NCI-H524 treated with DMSO at 0.1 percent for 48 hours (cell line): ENCODE measurements around the gene FAM219A.
A peak's percentile ranks its signal among the peaks of the same experiment; 100 is the strongest.
"Not testable (repeated sequence)": the region's sequence is repeated elsewhere in the genome, so short reads cannot be mapped to it uniquely, and the experiment has no call there.

Source experiments
- DNase-seq: peaks from one replicate; lab custom pipeline; 2025; lab: John Stamatoyannopoulos, UW

The FAM219A gene

DNA sequence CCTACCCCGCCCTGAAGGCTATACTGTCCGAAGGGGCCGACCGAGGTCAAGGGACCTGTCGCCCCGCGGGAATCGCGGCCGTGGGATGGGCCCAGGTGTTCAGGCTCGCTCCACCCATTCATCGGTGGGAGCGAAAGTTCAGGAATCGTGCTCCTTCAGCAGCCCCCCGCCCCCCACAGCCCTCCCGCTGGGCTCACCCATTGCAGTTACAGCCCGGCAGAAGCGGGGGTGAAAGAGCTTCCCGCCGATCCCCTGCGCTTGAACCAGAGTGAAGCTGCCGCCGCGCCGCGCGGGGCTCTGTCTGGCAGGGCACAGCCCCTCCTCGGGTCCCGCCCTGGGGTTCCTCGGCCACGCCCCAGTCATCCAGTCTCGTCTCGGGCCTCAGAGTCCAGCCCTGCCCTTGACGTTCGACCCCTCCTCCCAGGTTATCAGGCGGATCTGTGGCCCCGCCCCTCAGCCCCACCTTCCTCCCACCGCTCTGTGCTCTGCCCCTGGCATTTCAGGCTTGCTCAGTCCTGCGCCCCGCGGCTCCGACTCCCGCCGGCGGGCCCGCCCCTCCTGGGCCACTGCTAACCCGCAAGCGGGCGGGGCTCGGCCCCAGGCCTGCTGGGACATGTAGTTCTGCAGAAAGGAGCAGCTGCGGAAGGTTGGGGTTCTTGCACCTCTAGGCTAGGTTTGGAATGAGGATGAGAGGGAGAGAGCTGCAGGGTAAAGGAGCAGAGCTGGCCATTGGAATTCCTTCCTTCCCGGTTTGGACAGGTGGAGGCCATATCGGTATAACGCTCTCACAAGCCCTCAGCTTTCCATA is 81.6 kb downstream of the FAM219A start, which contains the start of gene MYORG:
Gene MYORG (minus strand): TSS at position 303 of the 808 bp plus-strand sequence. CDS start 3,955 bp downstream, outside the sequence.
- DNase-seq, result peak; percentile 81

DNA sequence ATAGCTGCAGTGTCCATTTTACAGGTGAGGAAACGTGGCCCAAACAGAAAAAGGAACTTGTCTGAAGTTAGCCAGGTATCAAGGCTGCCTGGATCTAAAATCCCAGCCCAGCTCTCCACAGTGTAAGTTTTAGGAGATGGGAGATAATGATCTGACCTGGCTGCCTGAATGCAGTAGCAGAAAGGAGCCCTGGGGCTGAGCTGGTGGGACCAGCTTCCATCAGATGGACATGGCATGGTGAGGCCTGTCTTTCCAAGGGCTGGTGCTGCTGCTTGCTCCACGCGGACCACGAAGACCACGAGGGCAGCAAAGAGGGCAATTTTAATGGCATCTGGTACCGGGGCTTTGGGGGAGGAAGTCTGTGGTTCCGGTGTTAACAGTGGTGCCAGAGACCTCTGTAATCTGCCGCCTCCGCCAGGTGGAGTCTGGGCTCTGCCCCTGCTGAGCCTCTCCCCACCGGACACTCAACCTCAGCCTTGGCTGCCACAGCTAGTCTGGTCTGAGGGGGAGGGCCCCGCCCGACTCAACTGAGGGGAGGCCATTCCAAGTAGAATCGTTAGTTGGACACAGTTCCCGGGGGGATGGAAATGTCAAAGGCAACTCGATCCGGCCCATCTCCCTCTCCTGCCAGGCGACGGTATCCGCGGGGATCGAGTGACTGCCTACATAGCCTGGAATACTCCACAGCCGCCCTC is 82.3 kb downstream of the FAM219A start:
- DNase-seq, result no peak

DNA sequence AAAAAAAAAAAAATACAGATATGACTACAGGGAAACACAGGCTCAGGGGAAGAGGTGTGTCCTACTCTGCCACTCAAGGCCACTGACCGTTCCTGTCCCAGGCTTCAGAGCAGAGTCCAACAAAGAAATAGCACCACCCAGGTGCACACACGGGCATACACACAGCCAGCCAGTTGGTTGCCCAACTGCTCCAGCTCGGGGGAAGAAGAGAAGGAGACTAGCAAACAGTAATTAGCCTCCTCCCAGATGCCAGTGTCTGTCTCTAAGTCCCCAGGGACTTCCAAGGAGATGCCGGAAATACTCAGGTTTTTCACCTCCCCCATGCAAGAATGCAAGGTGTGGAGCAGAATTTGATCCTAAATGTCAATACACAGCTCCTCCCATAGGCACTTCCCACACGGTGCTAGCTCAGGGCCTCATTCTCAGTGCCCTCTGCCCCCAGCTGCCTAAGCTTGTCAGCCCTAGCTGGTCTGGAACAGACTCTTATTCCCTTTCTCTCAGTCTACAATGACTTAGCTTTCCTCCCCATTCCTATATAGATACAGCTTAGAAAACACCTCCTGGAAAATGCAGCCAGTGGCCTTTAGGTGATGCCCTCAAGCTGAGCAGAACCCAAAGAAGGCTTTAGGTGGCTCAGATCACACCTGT is 83.3 kb downstream of the FAM219A start:
- peak; percentile 81 for DNase-seq

DNA sequence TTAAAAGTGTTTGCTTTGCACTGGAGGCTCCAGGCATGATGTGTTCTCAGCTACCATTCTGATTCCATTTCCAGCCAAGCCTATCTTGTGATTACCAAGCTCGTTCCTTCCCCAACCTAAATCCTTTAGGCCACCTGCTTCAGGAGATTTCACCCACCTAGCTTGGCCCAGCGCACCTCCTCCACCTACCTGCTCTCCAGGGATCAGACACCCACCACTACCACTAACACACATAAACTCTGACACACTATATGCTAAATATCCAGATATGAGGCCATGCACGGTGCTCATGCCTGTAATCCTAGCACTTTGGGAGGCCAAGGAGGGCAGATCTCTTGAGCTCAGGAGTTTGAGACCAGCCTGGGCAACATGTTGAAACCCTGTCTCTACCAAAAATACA is 84.0 kb downstream of the FAM219A start:
- DNase-seq, result no peak

DNA sequence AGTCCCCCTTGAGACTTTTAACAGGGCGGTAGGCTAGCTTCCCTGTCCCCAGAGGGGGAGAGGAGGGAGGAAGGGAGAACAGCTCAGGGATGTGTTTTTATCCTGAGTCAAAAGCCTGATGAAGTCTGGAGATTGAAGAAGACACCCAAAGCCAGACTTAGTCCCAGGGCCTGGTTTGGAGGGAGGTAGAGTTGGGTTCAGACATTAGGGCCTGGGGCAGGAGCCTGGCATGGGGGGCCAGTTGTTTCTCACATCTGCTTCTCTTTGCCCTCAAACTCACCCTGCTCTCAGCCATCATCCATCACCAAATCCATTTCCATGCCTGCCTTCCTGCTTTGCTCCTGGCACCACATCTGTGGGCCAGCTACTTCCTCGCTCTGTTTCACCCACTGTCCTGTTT is 84.6 kb downstream of the FAM219A start:
- DNase-seq, result no peak

DNA sequence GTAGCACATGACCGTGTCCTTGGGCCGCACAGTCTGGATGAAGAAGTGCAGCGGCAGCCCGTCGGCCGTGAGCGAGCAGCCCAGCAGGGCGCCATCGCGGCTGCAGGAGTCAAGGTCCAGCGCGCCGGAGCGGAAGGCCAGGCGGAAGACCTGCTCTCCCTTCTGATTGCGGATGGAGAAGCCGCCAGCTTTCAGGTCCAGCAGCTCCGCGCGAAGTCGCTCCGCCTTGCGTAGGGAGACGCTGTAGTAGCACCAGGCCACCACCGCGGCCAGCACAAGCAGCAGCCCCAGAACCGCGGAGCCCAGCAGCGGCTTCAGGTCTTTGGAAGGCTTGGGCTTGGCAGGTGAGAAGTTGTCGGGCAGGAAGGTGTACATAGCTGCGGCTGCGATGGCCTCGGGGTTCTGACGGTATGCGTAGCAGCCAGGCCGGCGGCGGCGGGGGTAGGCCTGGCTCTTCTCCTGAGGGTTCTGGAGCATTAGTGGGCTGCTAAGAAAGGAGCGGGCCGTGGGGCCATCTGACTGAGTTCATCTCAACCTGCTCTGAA is 85.8 kb downstream of the FAM219A start:
- DNase-seq, result no peak

DNA sequence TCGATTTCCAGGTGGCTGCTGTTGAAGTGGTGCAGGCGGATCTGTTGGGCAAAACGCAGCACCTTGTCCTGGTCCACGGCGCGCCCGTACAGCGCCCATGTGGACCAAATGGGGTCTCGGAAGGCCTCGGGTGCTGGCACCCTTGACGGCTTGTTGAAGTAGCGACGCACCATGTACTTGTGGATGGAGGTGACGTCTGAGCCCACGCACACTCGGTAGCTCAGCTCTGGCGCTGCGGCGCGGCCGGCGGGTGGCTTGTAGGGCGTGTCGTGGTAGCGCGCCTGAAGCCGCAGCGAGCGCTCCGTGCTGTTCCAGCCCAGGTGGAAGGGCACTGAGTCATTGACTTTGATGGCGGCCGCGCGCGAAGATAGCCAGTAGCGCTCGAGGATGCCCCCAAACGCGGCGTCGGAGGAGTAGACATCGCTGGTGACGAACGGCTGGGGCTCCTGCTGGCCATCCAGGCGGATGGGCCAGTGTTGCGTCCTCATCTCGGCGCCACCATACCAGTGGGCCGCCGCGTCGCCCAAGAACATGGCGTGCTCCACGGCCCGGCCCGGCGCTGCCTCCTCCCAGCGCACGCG is 86.4 kb downstream of the FAM219A start:
- DNase-seq, result no peak

DNA sequence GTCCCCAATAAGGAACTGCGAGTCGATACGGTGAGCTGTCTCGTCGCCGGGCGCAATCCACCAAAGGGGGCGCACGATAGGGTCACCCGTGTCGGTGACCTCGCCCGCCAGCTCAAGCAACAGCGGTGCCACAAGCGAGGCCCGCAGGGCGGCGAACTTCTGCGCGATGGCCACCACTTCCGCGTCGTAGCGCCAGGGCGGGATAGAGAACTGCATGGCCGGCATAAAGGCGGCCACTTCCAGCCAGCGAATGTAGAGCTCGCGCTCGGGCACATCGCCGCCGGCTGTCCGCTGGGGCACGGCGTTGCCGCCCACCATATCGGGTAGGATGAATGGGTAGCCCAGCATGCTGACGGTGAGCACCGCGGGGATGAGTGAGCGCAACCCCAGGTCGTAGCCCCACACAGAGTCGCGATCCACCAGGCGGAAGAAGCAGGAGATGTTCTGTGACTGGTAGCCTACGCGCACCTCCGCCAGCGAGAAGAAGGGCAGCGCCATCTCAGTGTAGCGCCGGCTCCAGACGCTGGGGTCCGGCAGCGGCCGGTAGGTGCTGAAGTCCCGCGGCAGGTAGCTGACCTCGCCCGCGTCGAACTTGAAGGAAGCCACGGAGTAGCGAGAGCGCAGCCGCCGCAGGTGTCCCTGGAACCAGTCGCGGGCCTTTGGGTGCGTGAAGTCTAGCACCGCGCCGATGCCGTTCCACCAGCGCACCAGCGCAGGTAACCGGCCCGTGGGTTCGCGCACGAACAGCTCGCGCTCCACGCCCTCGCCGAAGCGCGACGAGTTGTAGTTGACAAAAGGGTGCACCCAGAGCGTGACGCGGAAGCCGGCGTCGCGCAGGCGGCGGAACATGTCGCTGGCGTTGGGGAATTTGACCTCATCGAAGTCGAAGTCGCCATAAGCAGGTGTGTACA is 87.1 kb downstream of the FAM219A start:
- no peak for DNase-seq

DNA sequence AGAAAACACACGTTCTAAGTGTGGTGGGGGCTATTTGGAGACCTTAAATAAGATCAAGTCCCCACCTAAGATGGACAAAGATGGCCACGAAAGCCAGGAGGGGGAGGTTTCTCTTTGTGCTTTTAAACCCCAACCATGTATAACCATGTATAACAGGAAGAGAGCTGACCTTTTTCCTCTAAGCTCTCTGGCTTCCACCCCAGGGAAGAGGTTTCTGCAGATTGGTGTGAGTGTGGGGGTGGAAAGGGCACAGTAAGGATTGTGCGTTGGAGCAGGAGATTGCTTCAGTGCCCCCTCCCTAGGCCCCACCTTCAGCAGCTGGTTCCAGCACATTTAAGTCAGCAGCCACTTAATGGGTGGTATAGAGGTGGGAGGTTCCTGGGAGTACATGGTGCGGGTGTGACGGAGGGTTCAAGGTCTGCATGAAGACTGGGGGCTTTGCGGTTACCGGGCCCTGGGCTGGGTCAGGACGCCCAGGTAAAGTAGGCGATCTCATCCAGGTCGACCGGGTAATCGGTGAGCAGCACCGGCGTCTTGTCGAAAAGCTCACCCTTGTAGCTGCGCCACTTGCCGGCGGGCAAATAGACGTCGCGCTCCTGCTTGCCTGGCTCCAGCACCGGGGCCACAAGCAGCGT is 87.9 kb downstream of the FAM219A start:
- no peak for DNase-seq

DNA sequence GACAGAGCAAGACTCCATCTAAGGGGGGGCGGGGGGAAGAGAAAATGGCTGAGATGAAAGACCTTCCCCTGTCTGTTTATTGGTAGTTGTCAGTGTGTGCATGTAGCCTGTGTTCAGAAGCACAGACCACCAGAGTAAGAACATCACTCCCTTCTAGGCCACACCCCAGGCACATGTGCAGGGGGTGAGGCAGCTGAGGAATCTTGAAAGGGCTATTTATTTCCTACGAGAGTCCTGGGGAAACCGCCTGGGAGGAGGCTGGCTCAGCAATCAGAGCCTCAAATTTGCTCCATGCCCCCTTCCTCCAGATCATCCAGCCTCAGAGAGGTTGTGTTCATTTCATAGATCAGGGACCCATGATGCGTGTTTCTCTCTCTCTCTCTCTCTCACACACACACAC is 88.7 kb downstream of the FAM219A start:
- no peak for DNase-seq

DNA sequence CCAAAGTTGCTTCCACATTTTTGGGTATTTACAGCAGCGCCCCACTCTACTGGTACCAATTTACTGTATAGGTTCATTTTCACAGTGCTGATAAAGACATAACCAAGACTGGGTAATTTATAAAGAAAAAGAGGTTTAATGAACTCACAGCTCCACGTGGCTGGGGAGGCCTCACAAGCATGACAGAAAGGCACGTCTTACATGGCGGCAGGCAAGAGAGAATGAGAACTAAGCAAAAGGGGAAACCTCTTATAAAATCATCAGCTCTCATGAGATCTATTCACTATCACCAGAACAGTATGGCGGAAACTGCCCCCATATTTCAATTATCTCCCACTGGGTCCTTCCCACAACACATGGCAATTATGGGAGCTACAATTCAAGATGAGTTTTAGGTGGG is 89.6 kb downstream of the FAM219A start:
- DNase-seq, result not testable (repeated sequence)

DNA sequence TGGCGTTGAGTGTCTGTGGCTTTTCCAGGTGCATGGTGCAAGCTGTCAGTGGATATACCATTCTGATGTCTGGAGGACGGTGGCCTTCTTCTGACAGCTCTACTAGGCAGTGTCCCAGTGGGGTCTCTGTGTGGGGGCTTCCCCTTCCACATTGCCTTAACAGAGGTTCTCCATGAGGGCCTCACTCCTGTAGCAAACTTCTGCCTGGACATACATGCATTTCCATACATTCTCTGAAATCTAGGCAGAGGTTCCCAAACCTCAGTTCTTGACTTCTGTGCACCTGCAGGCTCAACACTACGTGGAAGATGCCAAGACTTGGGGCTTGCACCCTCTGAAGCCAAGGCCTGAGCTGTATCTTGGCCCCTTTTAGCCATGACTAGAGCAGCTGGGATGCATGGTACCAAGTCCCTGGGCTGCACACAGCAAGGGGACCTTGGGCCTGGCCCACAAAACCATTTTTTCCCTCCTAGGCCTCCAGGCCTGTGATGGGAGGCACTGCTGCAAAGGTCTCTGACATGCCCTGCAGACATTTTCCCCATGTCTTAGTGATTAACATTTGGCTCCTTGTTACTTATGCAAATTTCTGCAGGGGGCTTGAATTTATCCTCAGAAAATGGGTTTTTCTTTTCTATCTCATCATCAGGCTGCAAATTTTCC is 90.5 kb downstream of the FAM219A start:
- DNase-seq, result not testable (repeated sequence)

DNA sequence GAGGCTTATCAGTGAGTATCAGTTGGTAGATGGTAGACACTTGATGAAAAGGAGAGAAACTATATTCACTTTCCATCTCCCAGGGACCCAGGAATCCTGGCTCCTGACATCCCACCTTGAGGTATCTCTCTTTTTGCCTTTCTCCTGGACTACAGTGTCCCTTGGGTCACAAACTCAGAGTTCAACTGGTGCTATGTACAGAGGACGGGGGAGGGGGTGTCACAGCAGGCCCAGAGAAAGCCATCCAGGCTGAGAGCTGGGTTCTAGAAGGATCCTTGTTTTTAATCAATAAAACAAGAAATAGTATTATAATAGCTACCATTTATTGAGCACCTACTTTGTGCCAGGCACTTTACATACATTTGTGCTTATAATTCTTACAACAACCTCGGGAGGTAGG is 92.0 kb downstream of the FAM219A start:
- DNase-seq, result no peak

DNA sequence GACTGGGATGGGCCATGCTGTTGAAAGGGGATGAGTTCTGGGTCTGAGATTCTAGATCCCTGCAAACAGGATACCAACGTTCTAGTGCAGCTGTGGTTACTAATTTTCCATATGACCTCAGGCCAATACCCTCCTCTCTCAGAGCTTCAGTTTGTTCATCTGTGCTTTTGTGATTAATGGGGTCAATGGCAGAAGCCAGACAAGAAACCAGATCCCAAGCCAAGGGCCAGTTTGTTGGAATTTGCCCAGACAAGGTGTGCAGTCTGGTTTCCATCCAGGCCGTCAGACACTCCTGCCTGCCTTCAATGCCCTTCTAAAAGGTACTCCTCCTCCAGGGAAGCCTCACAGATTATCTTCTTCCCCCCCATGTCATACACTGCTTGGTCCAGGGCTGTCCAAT is 93.1 kb downstream of the FAM219A start:
- no peak for DNase-seq

DNA sequence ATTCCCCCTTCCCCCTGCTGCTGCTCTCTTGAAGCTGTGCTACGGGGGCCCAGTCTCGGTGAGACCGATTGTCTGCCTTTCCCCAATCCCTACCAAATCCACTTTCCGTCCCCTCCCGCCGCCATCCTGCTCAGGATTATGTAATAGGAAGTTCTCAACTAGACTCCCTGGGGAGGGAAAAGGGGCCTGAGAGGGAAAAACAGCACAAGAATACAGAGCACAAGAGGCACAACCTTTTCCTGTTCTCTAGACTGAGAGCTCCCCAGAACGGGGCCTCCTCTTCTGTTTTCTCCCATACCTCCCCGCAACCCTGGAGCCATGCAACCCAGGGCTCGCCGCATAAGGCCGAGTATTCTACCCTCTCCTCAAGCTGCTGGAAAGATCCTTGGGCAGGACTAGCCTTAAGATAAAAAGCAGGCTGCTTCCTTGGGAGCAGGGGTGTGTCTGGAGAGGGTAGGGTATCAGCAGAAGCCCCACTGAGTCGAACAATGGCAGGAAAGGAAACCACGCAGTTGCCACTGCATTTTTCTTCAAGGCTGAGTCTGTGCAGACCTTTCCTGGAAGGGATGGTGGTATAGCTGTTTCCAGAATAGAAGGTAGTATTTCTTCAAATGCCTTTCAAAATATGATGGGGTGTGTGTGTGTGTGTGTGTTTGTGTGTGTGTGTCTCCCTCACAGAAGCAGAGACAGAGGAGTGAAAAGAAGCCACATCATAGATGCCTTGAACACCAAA is 94.6 kb downstream of the FAM219A start:
- DNase-seq, result no peak

DNA sequence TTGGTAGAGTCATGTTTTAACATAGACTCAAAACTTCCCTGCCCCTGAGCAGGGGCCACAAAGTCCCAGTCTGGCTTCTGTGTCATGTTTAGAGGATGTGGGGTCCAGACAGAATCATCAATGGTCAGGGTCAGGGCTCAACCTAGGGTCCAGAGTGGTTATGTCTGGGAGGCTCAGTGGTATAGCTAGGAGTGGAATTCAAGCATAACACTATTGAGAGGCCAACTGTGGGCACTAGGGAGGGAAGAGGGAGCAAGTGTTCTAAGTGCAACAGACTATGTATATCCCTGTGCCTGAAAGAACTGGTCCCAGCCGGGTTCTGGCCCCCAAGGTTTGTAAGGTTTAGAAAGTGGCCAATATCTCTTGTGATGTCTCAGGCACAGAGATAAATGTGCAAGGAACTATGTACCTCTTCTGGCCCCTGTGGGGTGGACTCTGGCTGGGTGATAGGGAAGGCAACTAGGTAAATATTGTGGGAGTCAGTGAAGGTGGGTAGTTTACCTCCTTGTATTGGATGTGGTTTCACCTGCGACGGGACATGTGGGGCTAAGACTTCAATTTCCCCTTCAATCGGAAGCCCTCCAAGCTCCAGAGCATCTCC is 95.7 kb downstream of the FAM219A start:
- DNase-seq, result no peak

DNA sequence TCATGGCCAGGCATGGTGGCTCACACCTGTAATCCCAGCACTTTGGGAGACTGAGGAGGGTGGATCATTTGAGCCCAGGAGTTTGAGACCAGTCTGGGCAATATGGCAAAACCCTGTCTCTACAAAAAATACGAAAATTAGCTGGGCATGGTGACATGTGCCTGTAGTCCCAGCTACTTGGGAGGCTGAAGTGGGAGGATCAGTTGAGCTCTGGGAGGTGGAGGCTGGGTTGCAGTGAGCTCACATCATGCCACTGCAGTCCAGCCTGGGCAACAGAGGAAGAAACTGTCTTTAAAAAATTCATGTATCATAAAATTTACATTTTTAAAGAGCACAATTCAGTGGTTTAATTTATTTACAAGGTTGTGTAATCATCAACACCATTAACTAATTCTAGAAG is 105.4 kb downstream of the FAM219A start:
- not testable (repeated sequence) for DNase-seq

DNA sequence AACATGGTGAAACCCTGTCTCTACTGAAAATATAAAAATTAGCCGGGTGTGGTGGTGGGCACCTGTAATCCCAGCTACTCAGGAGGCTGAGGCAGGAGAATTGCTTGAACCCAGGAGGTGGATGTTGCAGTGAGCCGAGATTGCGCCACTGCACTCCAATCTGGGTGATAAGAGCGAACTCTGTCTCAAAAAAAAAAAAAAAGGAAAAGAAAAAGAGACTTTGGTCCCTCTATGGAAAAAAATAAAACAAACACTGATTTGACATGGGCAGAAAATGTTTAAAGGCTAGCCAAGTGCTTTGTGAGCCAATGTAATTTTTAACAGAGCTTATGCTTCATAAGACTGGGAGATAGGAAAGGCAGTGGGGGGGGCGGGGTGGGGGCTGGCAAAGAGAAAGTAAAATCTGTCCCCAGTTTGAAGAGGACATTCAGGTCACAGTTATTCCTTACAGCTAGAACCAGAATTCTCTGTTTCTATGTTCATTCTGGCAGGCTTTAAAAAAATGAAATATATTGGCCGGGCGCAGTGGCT is 106.2 kb downstream of the FAM219A start:
- not testable (repeated sequence) for DNase-seq

DNA sequence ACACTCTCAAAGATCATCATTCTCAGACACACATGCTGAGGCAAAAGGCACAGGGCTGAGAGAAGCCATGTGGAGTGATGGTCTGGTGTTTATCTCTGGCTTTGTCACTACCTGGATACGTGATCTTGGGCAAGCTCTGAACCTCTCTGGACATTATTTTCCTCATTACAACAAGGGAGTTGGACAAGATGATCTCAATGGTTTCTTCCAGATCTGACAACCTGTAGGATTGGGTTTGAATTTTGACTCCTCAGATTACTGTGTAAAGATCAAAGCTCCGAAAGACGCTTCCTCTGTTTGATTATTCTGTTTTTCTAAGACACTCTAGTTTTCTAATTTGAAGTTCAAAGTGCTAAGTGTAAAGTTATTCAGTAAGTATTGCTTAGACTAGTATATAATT is 109.0 kb downstream of the FAM219A start:
- no peak for DNase-seq
